Colonic mucosa (tissue), 4 donors: Measurements from ENCODE around the gene NOD1. TPM values are rescaled to one million over a fixed set of nuclear protein-coding genes. Genes with fewer than 3 reads are reported as not detected.
A peak's percentile ranks its signal among the peaks of the same experiment; 100 is the strongest.

Experiments
- DNase-seq: peaks from one replicate; pipeline ENCODE4 v3.0.0-alpha.2; 2020
- H3K27ac ChIP-seq: fragments of 200-600 bp; one replicate; pipeline ENCODE4 v1.8.0; 2021
- H3K27me3 ChIP-seq: fragments of 200-600 bp; one replicate; pipeline ENCODE4 v1.8.0; 2021
- H3K36me3 ChIP-seq: fragments of 200-600 bp; one replicate; pipeline ENCODE4 v1.8.0; 2021
- H3K4me1 ChIP-seq: fragments of 200-600 bp; one replicate; pipeline ENCODE4 v1.8.0; 2021; ENCODE audit warnings: mild to moderate bottlenecking
- H3K4me3 ChIP-seq: fragments of 200-600 bp; one replicate; pipeline ENCODE4 v1.8.0; 2021
- H3K9ac ChIP-seq, 2 donors: one replicate each; pipeline ENCODE4 v1.7.0; 2013; ENCODE audit warnings: control low read depth in 2 of 2, low read depth in 2 of 2, low read length in 2 of 2
- H3K9me3 ChIP-seq: fragments of 200-600 bp; one replicate; pipeline ENCODE4 v1.8.0; 2021
- intact Hi-C: fragments of 100-400 bp; cut with DNase I; formaldehyde crosslinking; loops from one replicate; pipeline ENCODE4 v1.14.1; 2022
- total RNA-seq, 2 donors: library from RNA; stranded (reverse); fragmentation: NEBNext Ultra II Directional in 1 of 2; extraction: Animal tissue kit (Norgen Biotek cat#: 25700) in 1 of 2; gene quantifications; one replicate each; pipeline ENCODE4 v1.2.1, GENCODE V29; 2021
- TF ChIP-seq, protein P1 (sequence below): fragments of 200-600 bp; IDR thresholded peaks from one replicate; pipeline ENCODE4 v1.8.0; 2022; ENCODE audit warnings: antibody characterized with exemption, mild to moderate bottlenecking
- donor health status: healthy.
- donor health status: DM: no; HTN: no; CAD: no.
- donor health status: DM: no; HTN: no; CAD: no.

Gene NOD1
- total RNA-seq, 2 donors from 2014 or later, result 9.5 to 14.0 TPM

DNA sequence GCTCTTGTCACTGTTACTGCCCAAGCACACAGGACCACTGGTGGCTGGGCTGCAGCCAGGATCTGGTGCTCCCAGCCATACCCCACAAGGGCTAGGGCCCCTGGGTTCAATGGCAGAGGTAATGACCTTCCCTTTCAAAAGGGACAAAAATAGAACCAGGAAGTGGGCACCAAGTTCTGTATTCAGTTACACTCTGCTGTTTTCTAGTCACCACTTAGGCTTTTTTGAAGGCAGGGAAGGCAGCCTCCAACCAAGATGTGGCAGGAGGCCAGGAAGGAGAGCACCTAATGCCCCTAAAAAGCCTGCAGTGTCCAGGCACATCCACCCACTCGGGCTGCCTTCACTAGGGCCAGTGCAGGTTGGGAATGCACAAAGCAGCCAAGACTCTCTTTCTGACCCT is 47.8 kb downstream of the NOD1 start:
- Histone ChIP-seq H3K4me1 (peaks cover 18% of the 10 kb centered on the region), H3K27ac (peak overlapping the region; percentile 88), H3K27me3 (no peaks in the 10 kb centered on the region), H3K9ac (peak overlapping the region; percentile 52 to 84), H3K36me3 (no peaks in the 10 kb centered on the region), H3K9me3 (no peaks in the 10 kb centered on the region), H3K4me3 (no peak overlapping the region)
- intact Hi-C loops, result no loop called here
- DNase-seq, result no peak
- TF ChIP-seq, protein P1, sequence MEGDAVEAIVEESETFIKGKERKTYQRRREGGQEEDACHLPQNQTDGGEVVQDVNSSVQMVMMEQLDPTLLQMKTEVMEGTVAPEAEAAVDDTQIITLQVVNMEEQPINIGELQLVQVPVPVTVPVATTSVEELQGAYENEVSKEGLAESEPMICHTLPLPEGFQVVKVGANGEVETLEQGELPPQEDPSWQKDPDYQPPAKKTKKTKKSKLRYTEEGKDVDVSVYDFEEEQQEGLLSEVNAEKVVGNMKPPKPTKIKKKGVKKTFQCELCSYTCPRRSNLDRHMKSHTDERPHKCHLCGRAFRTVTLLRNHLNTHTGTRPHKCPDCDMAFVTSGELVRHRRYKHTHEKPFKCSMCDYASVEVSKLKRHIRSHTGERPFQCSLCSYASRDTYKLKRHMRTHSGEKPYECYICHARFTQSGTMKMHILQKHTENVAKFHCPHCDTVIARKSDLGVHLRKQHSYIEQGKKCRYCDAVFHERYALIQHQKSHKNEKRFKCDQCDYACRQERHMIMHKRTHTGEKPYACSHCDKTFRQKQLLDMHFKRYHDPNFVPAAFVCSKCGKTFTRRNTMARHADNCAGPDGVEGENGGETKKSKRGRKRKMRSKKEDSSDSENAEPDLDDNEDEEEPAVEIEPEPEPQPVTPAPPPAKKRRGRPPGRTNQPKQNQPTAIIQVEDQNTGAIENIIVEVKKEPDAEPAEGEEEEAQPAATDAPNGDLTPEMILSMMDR, result no peak

DNA sequence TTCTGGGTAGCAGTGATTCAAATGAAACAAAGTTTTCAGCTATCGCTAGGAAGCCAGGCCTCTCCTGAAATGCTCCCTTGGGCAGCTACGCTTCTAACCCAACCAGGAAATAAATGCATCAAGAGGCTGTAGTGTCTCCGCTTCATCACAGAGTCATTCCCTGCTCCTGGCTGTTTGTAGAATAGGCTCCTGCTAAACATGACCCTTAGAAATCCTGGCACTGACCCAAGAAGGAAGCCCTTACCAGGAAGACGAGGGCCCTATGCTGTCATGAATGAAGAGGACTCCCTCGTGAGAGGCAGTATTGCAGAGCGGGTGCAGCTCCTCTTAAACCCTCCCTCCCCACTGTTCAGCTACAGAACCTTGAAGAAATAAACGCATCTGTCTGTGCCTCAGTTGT is 48.3 kb downstream of the NOD1 start:
- peak; percentile 92 for DNase-seq
- intact Hi-C loops, result no loop called here
- H3K36me3 ChIP-seq, result no peaks in the 10 kb centered on the region
- TF ChIP-seq, protein P1, result no peak
- H3K4me1 ChIP-seq, result peaks cover 18% of the 10 kb centered on the region
- peak overlapping the region; percentile 88 for H3K27ac ChIP-seq
- no peak overlapping the region for H3K4me3 ChIP-seq
- no peaks in the 10 kb centered on the region for H3K9me3 ChIP-seq
- peak overlapping the region in 1 of 2 donors; percentile 84 for H3K9ac ChIP-seq
- H3K27me3 ChIP-seq, result no peaks in the 10 kb centered on the region

DNA sequence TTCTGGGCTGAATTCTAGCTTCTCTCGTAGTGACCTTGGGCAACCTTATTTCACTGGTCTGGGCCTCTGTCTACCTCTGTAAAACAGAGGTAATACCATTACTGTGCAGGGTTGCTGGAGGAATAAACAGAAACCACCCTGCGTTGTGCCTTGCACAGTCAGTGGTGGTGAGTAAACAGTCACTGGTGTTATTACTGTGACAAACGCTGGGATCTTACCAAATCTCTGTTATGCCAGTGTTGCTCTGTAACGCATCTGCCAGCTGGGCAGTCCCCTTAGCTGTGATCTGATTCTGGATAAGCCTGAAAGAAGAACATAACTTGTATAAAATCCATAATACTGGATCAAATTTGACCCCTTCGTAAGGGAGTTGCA is 49.4 kb downstream of the NOD1 start:
- TF ChIP-seq, protein P1, result no peak
- peaks cover 18% of the 10 kb centered on the region for H3K4me1 ChIP-seq
- peaks cover under 1% of the 10 kb centered on the region for H3K36me3 ChIP-seq
- H3K27ac ChIP-seq, result peak overlapping the region; percentile 88
- H3K27me3 ChIP-seq, result no peaks in the 10 kb centered on the region
- DNase-seq, result no peak
- H3K4me3 ChIP-seq, result no peak overlapping the region
- intact Hi-C loops, result no loop called here
- H3K9me3 ChIP-seq, result no peaks in the 10 kb centered on the region
- peak overlapping the region; percentile 3 to 79 for H3K9ac ChIP-seq

DNA sequence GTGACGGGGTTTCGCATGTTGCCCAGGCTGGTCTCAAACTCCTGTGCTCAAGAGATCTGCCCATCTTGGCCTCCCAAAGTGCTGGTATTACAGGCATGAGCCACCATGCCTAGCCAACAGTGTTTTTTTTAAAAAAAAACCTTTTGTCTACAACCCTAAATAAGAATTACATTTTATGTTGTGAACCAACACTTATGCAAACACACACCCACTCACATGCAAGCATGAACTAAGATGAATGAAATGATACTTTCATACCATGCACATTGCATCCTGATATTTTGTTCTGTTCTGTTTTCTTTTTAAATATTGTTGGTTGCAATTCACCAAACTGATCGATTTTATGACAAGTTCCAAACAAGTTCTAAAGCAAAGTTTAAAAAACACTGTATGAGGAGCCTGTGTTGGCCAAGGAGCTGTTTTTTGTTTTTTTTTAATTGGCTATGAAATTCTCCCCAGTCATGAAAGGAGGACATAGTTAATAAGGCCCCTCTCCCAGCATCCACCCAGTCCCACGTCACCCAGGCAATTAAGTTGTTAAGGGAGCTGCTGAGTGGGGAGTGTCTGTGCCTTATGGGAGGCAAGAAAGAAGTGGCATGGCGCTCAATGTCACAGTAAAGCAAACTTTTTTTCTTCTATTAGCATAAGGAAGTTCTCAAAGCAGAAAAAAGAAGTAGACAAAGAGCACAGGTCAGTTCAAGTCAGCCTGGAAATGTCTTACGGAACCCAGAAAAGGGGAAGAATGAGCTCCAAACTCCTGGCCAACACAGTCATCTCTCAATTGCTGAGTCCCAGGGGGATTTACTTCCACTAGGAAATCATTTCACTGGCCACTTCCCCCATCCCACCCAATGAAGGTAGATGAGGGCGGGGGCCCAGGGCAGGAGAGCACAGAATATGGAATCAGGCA is 50.1 kb downstream of the NOD1 start:
- peaks cover 18% of the 10 kb centered on the region for H3K4me1 ChIP-seq
- DNase-seq, result peak; percentile 62
- intact Hi-C loops, result no loop called here
- peaks cover 4% of the 10 kb centered on the region for H3K36me3 ChIP-seq
- H3K9me3 ChIP-seq, result no peaks in the 10 kb centered on the region
- no peaks in the 10 kb centered on the region for H3K27me3 ChIP-seq
- no peak overlapping the region for H3K4me3 ChIP-seq
- TF ChIP-seq, protein P1, result no peak
- H3K9ac ChIP-seq, result peak overlapping the region; percentile 3 to 79
- H3K27ac ChIP-seq, result peak overlapping the region; percentile 88

DNA sequence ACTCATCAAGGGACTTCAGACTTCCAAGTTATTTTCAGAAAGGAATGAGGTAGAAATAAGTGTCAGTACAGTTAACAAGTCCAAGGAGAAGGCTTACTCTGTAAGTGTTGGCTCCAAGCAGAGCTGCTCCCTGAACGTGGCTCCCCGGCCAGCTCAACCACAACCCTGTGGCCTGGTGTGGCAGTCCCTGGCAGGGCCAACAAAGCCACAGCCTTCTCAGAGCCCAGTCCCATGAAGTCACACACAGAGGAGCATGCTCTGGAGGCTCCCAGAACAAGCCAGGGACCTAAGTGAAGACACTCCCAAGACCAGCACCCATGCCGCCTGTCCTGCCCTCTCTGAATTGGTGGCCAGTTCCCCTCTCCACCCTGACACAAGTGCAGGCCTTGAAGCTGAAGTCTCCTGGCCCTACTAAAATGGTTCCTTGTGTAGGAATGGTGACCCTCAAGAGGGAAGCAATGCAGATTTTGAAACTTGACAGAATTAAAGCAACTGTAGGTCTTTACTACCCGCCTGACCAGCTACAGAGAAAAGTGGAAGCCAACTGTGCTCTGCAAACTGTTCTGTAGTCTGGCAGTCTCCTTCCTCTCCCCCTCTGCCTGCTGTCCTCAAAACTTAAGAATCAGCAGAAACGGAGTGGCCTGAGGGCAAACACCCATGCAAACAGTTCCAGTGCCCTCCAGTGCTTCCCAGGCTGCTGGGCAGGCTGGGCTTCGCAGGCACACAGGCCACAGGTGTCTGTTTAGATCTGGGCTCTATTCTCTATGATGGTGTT is 51.1 kb downstream of the NOD1 start:
- Histone ChIP-seq H3K4me1 (peaks cover 18% of the 10 kb centered on the region), H3K27ac (peak overlapping the region; percentile 88), H3K9me3 (no peaks in the 10 kb centered on the region), H3K4me3 (no peak overlapping the region), H3K27me3 (no peaks in the 10 kb centered on the region), H3K9ac (no peak overlapping the region), H3K36me3 (peaks cover 4% of the 10 kb centered on the region)
- intact Hi-C loops, result no loop called here
- TF ChIP-seq, protein P1, result no peak
- DNase-seq, result no peak
